Raji (cell line): Measurements from ENCODE around the gene CFAP251.

Experiments used
- POLR2A ChIP-seq: IDR thresholded peaks from 2 replicates; pipeline ENCODE4 v1.6.1; 2011; ENCODE audit warnings: low read depth, low read length, control low read depth; ENCODE audit not compliant: insufficient read depth

CFAP251 gene

GRCh38 chr12:122021193-122021821, 102.9 kb downstream of the CFAP251 start:
- TF ChIP-seq POLR2A, result peak; percentile 36

- 0 out of 2 replicates have a peak, but pooled peaks have one; percentile 23 for TF ChIP-seq POLR2A
These were observed 103.5 kb downstream of the CFAP251 start, which contains the start of gene BCL7A for GRCh38 chr12:122021822-122022392. Gene BCL7A, plus strand, starts transcription at chr12:122021884. Its CDS starts 208 bp downstream, at chr12:122022092.

- no peak; the same call in 1 of the 2 replicates for TF ChIP-seq POLR2A
These were observed 104.3 kb downstream of the CFAP251 start for GRCh38 chr12:122022393-122023338.

GRCh38 chr12:122023339-122024131, 105.1 kb downstream of the CFAP251 start:
- TF ChIP-seq POLR2A, result no peak

GRCh38 chr12:122024132-122024785, 105.9 kb downstream of the CFAP251 start:
- TF ChIP-seq POLR2A, result peak; percentile 81

GRCh38 chr12:122026706-122027333, 108.4 kb downstream of the CFAP251 start:
- TF ChIP-seq POLR2A, result peak; percentile 6

- TF ChIP-seq POLR2A, result 0 out of 2 replicates have a peak, but pooled peaks have one; percentile 29
These were observed 109.9 kb downstream of the CFAP251 start for GRCh38 chr12:122028165-122028904.

- TF ChIP-seq POLR2A, result 0 out of 2 replicates have a peak, but pooled peaks have one; percentile 16
These were observed 110.6 kb downstream of the CFAP251 start for GRCh38 chr12:122028905-122029560.

GRCh38 chr12:122029620-122030423, 111.4 kb downstream of the CFAP251 start:
- TF ChIP-seq POLR2A, result no peak

GRCh38 chr12:122030424-122031035, 112.1 kb downstream of the CFAP251 start:
- no peak for TF ChIP-seq POLR2A
